ENCODE data around the gene GARS1.

DNA sequence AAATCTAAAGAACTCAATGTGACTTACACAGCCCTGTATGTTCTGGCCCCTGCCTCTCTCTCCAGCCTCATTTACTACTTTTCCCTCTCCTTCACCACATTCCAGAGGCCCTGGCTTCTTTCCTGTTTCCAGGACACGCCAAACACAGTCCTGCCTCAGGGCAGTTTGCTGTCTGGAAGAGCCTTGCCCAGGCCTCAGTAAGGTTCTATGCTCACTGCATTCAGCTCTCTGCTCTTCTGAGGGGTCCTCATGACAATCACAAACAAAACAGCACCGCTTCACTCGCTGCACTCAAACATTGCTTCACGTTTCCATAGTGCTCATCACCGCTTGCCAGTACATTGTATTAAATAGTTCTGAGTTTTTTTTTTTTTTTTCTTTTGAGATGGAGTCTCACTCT, 35.1 kb upstream of the GARS1 start:
- TF ChIP-seq, protein P1, sequence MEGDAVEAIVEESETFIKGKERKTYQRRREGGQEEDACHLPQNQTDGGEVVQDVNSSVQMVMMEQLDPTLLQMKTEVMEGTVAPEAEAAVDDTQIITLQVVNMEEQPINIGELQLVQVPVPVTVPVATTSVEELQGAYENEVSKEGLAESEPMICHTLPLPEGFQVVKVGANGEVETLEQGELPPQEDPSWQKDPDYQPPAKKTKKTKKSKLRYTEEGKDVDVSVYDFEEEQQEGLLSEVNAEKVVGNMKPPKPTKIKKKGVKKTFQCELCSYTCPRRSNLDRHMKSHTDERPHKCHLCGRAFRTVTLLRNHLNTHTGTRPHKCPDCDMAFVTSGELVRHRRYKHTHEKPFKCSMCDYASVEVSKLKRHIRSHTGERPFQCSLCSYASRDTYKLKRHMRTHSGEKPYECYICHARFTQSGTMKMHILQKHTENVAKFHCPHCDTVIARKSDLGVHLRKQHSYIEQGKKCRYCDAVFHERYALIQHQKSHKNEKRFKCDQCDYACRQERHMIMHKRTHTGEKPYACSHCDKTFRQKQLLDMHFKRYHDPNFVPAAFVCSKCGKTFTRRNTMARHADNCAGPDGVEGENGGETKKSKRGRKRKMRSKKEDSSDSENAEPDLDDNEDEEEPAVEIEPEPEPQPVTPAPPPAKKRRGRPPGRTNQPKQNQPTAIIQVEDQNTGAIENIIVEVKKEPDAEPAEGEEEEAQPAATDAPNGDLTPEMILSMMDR (IDR thresholded peaks at IDR 0.05), result no peak
- TF ChIP-seq EZH2 (IDR thresholded peaks at IDR 0.05), result no peak
